Kidney capillary endothelial cell (primary cell): Measurements from ENCODE around the gene HIF3A.

Source experiments
- DNase-seq: peaks from one replicate; pipeline ENCODE4 v3.0.0-alpha.2; 2018; ENCODE audit warnings: low spot score

Gene HIF3A

DNA sequence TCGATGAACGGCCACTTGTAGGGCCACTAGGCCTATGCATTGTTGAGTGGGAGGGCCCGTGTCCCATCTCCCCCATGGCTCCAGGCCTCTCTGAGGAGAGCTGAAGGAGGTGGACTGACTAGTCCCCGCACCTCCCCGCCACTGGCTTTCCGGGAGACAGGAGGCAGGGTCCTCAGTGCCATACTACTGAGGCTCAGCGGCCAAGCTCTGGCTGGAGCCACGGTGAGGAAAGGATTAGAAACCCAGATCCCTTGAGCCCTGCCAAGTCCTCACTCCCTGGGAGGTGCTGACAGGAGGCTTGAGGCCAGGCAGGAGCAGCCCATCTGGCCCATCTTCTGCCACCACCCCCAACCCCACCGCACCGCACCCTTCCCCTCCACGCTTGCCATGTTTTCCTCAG, 87.6 kb downstream of the HIF3A start:
- DNase-seq: no peak

GRCh38 chr19:46385636-46386035, 88.8 kb downstream of the HIF3A start:
- no peak for DNase-seq

GRCh38 chr19:46386151-46386550, 89.3 kb downstream of the HIF3A start:
- DNase-seq: no peak

GRCh38 chr19:46386996-46387712, 90.3 kb downstream of the HIF3A start:
- DNase-seq: no peak

DNA sequence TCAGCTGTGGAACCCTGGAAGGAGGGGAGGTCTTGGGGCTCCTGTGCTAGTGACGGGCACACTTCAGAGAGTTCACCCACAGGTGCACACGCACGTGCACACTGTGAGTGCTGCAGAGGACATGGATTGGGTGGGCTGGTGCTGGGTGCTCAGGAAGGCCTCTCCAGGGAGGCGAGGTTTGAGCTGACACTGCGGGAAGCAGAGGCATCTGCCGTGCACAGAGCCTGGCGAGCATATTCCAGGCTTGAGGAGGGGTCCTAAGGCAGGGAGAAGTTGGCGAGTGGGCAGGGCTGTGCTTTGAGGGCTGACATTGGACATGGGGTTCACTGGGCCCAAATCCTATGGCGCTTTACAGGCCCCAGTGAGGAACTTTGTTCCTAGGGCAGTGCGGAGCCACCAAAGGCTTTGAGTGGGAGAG, 90.9 kb downstream of the HIF3A start:
- no peak for DNase-seq

DNA sequence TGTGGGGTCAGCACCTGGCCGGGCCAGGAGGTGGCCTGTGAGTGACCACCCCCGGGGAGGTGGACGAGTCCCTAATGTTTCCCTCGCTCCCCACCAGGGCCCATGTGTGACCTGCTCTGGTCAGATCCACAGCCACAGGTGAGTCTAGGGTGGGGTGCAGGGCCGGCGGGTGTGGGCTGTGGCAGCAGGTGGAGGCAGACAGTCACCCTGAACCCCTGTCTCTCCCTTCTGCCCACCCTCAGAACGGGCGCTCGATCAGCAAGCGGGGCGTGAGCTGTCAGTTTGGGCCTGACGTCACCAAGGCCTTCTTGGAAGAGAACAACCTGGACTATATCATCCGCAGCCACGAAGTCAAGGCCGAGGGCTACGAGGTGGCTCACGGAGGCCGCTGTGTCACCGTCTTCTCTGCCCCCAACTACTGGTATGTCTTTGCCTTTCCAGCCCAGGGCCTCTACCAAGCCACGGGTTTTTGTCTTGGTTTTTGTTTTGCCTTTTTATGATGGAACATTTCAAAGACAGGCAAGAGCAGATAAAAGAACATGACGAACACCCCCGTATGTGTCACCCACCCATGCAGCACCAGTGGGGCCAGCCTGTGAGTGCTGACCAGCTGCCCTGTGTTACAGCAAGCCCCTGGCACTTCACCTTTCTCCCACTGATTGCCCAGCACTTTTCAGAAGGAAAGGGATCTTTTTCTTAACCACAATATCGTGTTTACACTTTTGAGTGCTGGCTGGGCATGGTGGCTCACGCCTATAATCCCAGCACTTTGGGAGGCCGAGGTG, 91.7 kb downstream of the HIF3A start:
- no peak for DNase-seq

DNA sequence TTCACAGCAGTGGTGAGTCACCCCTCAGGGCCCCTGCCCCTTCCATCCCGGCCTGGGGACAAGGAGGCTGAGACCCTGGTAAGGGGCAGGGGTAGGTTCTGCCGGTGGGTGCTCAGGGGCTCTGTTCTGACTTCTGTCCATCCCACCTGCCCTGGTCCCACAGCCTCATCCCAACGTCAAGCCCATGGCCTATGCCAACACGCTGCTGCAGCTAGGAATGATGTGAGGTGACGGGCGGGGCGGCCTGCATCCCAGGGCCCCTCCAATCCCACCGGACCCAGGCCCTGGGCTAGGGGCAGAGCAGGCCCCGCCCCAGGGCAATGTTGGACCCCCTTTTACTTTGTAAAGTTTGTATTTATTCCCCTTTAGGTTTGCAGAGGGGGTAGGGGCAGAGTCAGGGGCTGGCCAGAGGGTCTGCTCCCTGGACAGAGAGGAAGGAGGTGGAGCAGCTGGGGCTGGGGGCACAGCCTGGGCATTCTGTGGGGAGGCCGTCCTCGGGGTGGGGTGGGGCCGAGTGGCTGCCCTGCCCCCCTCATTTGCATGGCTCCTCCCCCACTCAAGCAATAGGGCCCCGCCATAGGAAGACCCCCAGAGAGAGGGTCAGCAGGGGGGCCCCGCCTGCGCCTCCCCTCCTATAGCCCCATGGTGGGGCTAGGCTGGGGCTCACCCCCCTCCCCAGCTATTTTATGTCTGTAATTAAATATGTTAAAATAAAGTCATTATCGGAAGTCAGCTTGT, 93.4 kb downstream of the HIF3A start:
- DNase-seq: no peak

DNA sequence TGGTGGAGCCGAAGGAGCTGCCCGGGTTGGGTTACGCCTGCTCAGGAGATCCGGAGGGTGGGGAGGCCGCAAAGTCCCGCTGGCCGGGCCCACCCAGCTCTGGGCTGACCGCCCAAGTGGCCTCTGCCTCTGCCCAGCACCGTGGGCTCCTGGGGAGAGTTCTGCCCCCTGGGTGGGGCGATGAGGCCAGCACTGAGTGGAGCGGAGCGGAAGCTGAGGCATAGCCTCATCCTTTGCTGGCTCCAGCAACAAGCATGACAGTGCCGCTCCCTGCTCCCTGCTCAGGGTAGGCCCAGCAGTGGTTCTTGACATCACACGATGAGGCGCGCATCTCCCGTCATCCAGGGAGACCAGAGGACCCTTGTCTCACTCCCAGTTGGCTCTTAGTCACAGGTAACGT, 94.0 kb downstream of the HIF3A start:
- DNase-seq: no peak

- no peak for DNase-seq
These were observed 94.7 kb downstream of the HIF3A start for GRCh38 chr19:46391296-46392251.

DNA sequence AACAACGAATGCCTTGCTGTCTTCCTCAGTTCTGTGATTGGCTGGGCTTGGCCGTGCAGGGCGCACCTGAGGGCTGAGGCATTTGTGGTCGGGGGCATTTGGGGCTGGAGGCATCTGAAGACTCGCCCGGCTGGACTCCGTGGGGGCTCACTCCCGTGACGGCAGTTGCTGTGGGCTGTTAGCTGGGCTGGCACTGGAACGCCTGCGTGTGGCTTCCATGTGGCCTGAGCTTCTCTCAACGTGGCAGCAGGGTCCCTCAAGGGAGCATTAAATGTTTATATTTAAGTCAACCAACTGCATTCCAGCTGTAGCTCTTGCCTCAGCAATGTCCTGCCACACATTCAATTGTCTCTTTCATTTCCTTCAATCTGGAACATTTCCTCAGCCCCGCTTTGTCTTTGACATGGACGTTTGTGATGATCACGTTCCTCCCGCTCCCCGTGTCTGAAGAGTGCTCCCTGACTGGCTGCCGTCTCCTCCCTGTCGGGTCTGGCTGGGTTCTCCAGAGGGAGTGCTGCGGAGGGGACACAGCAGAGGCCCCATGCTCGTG, 95.5 kb downstream of the HIF3A start:
- no peak for DNase-seq

DNA sequence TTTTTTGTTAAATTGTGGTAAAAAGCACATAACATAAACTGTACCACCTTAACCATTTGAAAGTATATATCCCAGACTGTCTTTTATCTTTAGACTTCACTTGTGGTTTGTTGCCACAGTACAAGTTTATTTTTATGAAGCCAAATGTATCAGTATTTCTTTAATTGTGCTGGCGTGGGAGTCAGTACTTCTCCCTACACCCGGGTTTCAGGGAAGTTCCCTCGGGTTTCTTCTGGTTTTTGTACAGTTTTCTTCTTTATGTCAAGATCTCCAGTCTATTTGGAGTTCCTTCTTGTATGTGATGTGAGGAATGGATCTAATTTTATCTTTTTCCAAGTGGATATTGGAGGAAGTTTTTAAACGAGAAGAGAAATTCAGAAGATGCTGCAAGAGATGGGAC, 96.0 kb downstream of the HIF3A start:
- no peak for DNase-seq
